Subcutaneous adipose tissue (tissue), 4 donors: ENCODE data around the gene MFAP1. TPM values are rescaled to one million over a fixed set of nuclear protein-coding genes. Genes with fewer than 3 reads are reported as not detected.

Source experiments
- CTCF ChIP-seq: fragments of 450-650 bp; IDR thresholded peaks from one replicate; pipeline ENCODE4 v1.5.1; 2016; ENCODE audit warnings: low read depth, mild to moderate bottlenecking, control low read depth, antibody characterized with exemption, moderate library complexity
- total RNA-seq, 4 donors: library from RNA; depleted of rRNA; stranded (reverse); fragments of >200 nt; gene quantifications; one replicate each; pipeline ENCODE4 v1.1.0, GENCODE V29; 2016

The MFAP1 gene
- total RNA-seq, 4 donors from 2014 or later: 10.7 to 14.8 (median 12.9) TPM

- TF ChIP-seq CTCF: no peak
Observed at GRCh38 chr15:43821505-43821904, 3.0 kb downstream of the MFAP1 start.

GRCh38 chr15:43808960-43809678 is 15.4 kb downstream of the MFAP1 start:
- no peak for TF ChIP-seq CTCF

- TF ChIP-seq CTCF: no peak
Observed at GRCh38 chr15:43808435-43808950, 16.0 kb downstream of the MFAP1 start.

- TF ChIP-seq CTCF: no peak
Observed at GRCh38 chr15:43800286-43801141, 24.0 kb downstream of the MFAP1 start, which contains the start of gene HYPK. Gene HYPK, plus strand, starts transcription at chr15:43800599. Its CDS starts 24 bp downstream, at chr15:43800623.

- no peak for TF ChIP-seq CTCF
Observed at GRCh38 chr15:43799945-43800285, 24.6 kb downstream of the MFAP1 start, which contains the start of gene SERINC4. Gene SERINC4, minus strand, starts transcription at chr15:43800220. Its CDS starts 234 bp downstream, at chr15:43799986.

GRCh38 chr15:43799209-43799944 is 25.1 kb downstream of the MFAP1 start:
- no peak for TF ChIP-seq CTCF
